Erythroblast (primary cell): ENCODE measurements around the gene PKP2.

Source experiments
- GATA1 ChIP-seq: IDR thresholded peaks from 2 replicates; pipeline ENCODE4 v1.6.1; 2011; ENCODE audit warnings: low read depth, mild to moderate bottlenecking, control low read depth, low read length, moderate library complexity
- POLR2A ChIP-seq: IDR thresholded peaks from 2 replicates; pipeline ENCODE4 v1.6.1; 2011; ENCODE audit warnings: mild to moderate bottlenecking, low read length

GRCh38 chr12:32785557-32785956, 111.0 kb downstream of the PKP2 start:
- TF ChIP-seq POLR2A, result no peak
- TF ChIP-seq GATA1, result no peak
